ENCODE measurements around the gene RALGAPA2.

Gene RALGAPA2

GRCh38 chr20:20454367-20454766 is 258.1 kb downstream of the RALGAPA2 start:
- TF ChIP-seq, protein P1, sequence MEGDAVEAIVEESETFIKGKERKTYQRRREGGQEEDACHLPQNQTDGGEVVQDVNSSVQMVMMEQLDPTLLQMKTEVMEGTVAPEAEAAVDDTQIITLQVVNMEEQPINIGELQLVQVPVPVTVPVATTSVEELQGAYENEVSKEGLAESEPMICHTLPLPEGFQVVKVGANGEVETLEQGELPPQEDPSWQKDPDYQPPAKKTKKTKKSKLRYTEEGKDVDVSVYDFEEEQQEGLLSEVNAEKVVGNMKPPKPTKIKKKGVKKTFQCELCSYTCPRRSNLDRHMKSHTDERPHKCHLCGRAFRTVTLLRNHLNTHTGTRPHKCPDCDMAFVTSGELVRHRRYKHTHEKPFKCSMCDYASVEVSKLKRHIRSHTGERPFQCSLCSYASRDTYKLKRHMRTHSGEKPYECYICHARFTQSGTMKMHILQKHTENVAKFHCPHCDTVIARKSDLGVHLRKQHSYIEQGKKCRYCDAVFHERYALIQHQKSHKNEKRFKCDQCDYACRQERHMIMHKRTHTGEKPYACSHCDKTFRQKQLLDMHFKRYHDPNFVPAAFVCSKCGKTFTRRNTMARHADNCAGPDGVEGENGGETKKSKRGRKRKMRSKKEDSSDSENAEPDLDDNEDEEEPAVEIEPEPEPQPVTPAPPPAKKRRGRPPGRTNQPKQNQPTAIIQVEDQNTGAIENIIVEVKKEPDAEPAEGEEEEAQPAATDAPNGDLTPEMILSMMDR (IDR thresholded peaks at IDR 0.05; ENCODE audit: low read depth, low read length): no peak
- no peak for DNase-seq (ENCODE audit: extremely low read depth, low read depth)

DNA sequence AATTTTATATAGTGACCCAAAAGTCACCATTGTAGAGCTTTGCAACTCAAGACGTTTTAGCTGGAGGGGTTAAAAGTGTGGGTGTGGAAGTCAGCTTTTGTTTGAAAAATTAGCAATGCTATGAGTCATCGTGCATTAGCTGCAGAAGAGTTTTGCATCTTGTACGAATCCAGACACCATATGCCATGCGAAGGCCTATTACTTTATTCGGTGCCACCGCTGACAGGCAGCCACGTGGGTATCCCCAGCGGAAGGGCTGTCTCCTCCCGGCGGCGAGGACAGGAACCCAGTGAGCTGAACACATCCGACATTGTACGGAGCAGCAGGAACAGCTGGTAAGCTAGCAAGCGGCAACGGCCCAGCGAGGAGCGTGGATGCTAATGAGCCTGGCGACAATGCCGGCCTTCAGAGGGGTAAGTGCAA is 260.2 kb downstream of the RALGAPA2 start:
- TF ChIP-seq, protein P1 (IDR thresholded peaks at IDR 0.05; ENCODE audit: low read depth, low read length): no peak
- no peak for DNase-seq (ENCODE audit: extremely low read depth, low read depth)

DNA sequence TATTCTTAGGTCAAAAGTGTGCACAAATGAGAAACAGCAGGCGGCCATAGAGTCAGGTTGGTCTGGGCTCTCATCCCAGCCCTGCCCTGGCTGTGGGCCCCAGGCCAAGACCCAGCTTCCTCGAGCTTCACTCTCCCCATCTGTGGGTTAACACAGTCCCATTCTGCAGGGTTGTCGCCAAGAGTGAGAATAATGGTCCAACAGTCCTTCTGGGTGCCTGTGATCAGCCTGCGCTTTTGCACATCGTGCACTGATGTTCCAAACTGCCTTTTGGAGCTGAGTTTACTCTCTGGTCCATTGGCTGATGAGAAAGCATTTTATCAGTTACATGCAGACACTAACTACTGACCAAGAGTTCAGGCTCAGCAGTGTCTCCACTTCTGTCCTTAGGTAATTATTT is 261.9 kb downstream of the RALGAPA2 start:
- TF ChIP-seq, protein P1 (IDR thresholded peaks at IDR 0.05; ENCODE audit: low read depth, low read length): no peak
- DNase-seq (ENCODE audit: extremely low read depth, low read depth): no peak

GRCh38 chr20:20448881-20449280 is 263.6 kb downstream of the RALGAPA2 start:
- DNase-seq (ENCODE audit: extremely low read depth, low read depth): no peak
- TF ChIP-seq, protein P1 (IDR thresholded peaks at IDR 0.05; ENCODE audit: low read depth, low read length): no peak

- TF ChIP-seq, protein P1 (IDR thresholded peaks at IDR 0.05; ENCODE audit: low read depth, low read length): no peak
- DNase-seq (ENCODE audit: extremely low read depth, low read depth): no peak
Measured at GRCh38 chr20:20447196-20447595, 265.2 kb downstream of the RALGAPA2 start.

- DNase-seq (ENCODE audit: extremely low read depth, low read depth): no peak
- TF ChIP-seq, protein P1 (IDR thresholded peaks at IDR 0.05; ENCODE audit: low read depth, low read length): no peak
Measured at GRCh38 chr20:20446425-20447015, 265.9 kb downstream of the RALGAPA2 start.

GRCh38 chr20:20446001-20446400 is 266.4 kb downstream of the RALGAPA2 start:
- DNase-seq (ENCODE audit: extremely low read depth, low read depth): no peak
- TF ChIP-seq, protein P1 (IDR thresholded peaks at IDR 0.05; ENCODE audit: low read depth, low read length): no peak
